K562 (cell line): ENCODE measurements around the gene MMP17. TPM values are rescaled to one million over a fixed set of nuclear protein-coding genes. Genes with fewer than 3 reads are reported as not detected.

Source experiments
- ATAC-seq: fragments of 200-7000 bp; cut with Tn5 transposase; 3 replicates; pipeline ENCODE4 v1.9.1; 2020; ENCODE audit warnings: moderate library complexity
- BruUV-seq: library from RNA; stranded (reverse); fragments of 400-500 nt; replicated peaks from 2 replicates; lab custom pipeline; 2021; lab: Mats Ljungman, UMichigan
- CTCF ChIA-PET: fragments of 300-600 bp; formaldehyde crosslinking; extraction: SDS; loops from one replicate; lab custom pipeline; 2021; ENCODE audit warnings: low intra/inter-chr PET ratio; lab: Yijun Ruan, JAX
- POLR2A ChIA-PET: fragments of 300-600, 350-650 bp; sonication (Branson Sonifier 250); formaldehyde crosslinking; extraction: SDS; loops from one replicate; lab custom pipeline; 2021; ENCODE audit warnings: antibody characterized with exemption, inconsistent platforms; lab: Yijun Ruan, JAX
- DNase-seq, 4 experiments: peaks; one replicate each; pipeline versions ENCODE4 v3.0.0 to v3.0.0-alpha.2; 2011 to 2018; ENCODE audit warnings: low spot score in 3 of 4, mixed read lengths in 3 of 4; ENCODE audit errors: extremely low read depth in 1 of 4
- FAIRE-seq: peaks from 2 replicates; lab custom pipeline; 2011; peaks lifted over from hg19 to GRCh38; lab: Jason Lieb, UNC
- H2AFZ ChIP-seq: 2 replicates; pipeline ENCODE4 v1.6.0; 2011; ENCODE audit warnings: low read depth, low read length, control low read depth, inconsistent platforms
- H3K27ac ChIP-seq: fragments of 200-600 bp; 3 replicates; pipeline ENCODE4 v1.8.0; 2011; ENCODE audit warnings: low read depth, mild to moderate bottlenecking, control low read depth, inconsistent platforms, low read length, moderate library complexity, mixed read lengths; ENCODE audit errors: extremely low read depth
- H3K27me3 ChIP-seq, 2 experiments: fragments of 300-600 bp in 1 of 2; 2 replicates in 1 of 2; 3 replicates in 1 of 2; pipeline versions ENCODE4 v1.6.0 to v1.8.0; 2011; ENCODE audit warnings: inconsistent platforms in 2 of 2, low read length in 2 of 2, mild to moderate bottlenecking in 1 of 2, mixed read lengths in 1 of 2, moderate library complexity in 1 of 2; ENCODE audit not compliant: control insufficient read depth in 2 of 2, insufficient read depth in 2 of 2
- H3K36me3 ChIP-seq: fragments of 300-600 bp; 3 replicates; pipeline ENCODE4 v1.8.0; 2011; ENCODE audit warnings: mild to moderate bottlenecking, low read length, inconsistent platforms; ENCODE audit not compliant: control insufficient read depth, insufficient read depth
- H3K4me1 ChIP-seq, 2 experiments: fragments of 200-600 bp in 1 of 2; replicated peaks in 1 of 2; 2 replicates in 1 of 2; 3 replicates in 1 of 2; pipeline versions ENCODE4 v1.5.1 to v1.8.0; 2011; ENCODE audit warnings: inconsistent platforms in 2 of 2, low read length in 2 of 2, mild to moderate bottlenecking in 1 of 2, mixed read lengths in 1 of 2, moderate library complexity in 1 of 2; ENCODE audit not compliant: control insufficient read depth in 2 of 2, insufficient read depth in 2 of 2
- H3K4me2 ChIP-seq: 2 replicates; pipeline ENCODE4 v1.6.1; 2011; ENCODE audit warnings: low read length, control low read depth, inconsistent platforms, mixed read lengths; ENCODE audit not compliant: insufficient read depth
- H3K4me3 ChIP-seq: fragments of 200-600 bp; sonication (generic), shearing (Covaris generic); 2 replicates; pipeline ENCODE4 v1.5.1; 2016; ENCODE audit warnings: control low read depth, inconsistent platforms
- H3K79me2 ChIP-seq: fragments of 200-600 bp; 3 replicates; pipeline ENCODE4 v1.8.0; 2011; ENCODE audit warnings: low read length, inconsistent platforms; ENCODE audit not compliant: control insufficient read depth, insufficient read depth
- H3K9ac ChIP-seq, 2 experiments: 2 replicates each; pipeline versions ENCODE4 v1.6.0 to v1.6.1; 2011; ENCODE audit warnings: low read depth in 2 of 2, low read length in 2 of 2, control low read depth in 1 of 2, inconsistent platforms in 1 of 2, mild to moderate bottlenecking in 1 of 2, mixed read lengths in 1 of 2; ENCODE audit not compliant: insufficient read depth in 1 of 2
- H3K9me1 ChIP-seq: one replicate; pipeline ENCODE4 v1.6.0; 2011; ENCODE audit warnings: inconsistent platforms, mild to moderate bottlenecking, low read length, moderate library complexity; ENCODE audit not compliant: control insufficient read depth, insufficient read depth
- H3K9me3 ChIP-seq: replicated peaks from 2 replicates; pipeline ENCODE4 v1.5.1; 2011; ENCODE audit warnings: low read depth, low read length, inconsistent platforms; ENCODE audit not compliant: control insufficient read depth, insufficient read depth
- H4K20me1 ChIP-seq: replicated peaks from 2 replicates; pipeline ENCODE4 v1.6.1; 2011; ENCODE audit warnings: low read length, inconsistent platforms, mixed read lengths; ENCODE audit not compliant: control insufficient read depth, insufficient read depth
- ARID4B ChIP-seq: sonication (generic); formaldehyde crosslinking; IDR thresholded peaks from 2 replicates; pipeline ENCODE4 v1.8.0; 2022; ENCODE audit warnings: mild to moderate bottlenecking, missing genetic modification reagents
- EP300 ChIP-seq: IDR thresholded peaks from 2 replicates; pipeline ENCODE4 v1.6.1; 2012; ENCODE audit warnings: low read length, improper control_type of control experiment
- EWSR1 ChIP-seq: fragments of 450-650 bp; IDR thresholded peaks from 2 replicates; pipeline ENCODE4 v1.6.1; 2018; ENCODE audit warnings: borderline replicate concordance, mild to moderate bottlenecking, low read depth, moderate library complexity; ENCODE audit not compliant: partially characterized antibody
- GTF3C2 ChIP-seq: IDR thresholded peaks from 3 replicates; pipeline ENCODE4 v1.6.1; 2011; ENCODE audit warnings: borderline replicate concordance, mild to moderate bottlenecking, moderate library complexity; ENCODE audit not compliant: insufficient read length; ENCODE audit errors: extremely low read depth
- HDAC2 ChIP-seq: fragments of 450-650 bp; IDR thresholded peaks from 2 replicates; pipeline ENCODE4 v1.6.1; 2016; ENCODE audit warnings: mild to moderate bottlenecking
- KAT2B ChIP-seq: IDR thresholded peaks from one replicate; pipeline ENCODE4 v1.6.1; 2012; ENCODE audit warnings: low read depth, mild to moderate bottlenecking, control low read depth, inconsistent platforms, low read length, moderate library complexity
- NR0B1 ChIP-seq: fragments of 450-650 bp; IDR thresholded peaks from one replicate; pipeline ENCODE4 v1.6.1; 2018; ENCODE audit warnings: mild to moderate bottlenecking, moderate library complexity; ENCODE audit not compliant: partially characterized antibody
- NR4A1 ChIP-seq, 2 experiments: fragments of 250-450 bp in 1 of 2; fragments of 450-650 bp in 1 of 2; sonication (Bioruptor Pico) in 1 of 2; IDR thresholded peaks; 2 replicates each; pipeline versions ENCODE4 v1.4.0 to v1.6.1; 2016 to 2020; ENCODE audit warnings: mild to moderate bottlenecking in 2 of 2, missing compliant biosample characterization in 1 of 2, missing genetic modification characterization in 1 of 2, moderate library complexity in 1 of 2
- SMARCA5 ChIP-seq: fragments of 450-650 bp; IDR thresholded peaks from 2 replicates; pipeline ENCODE4 v1.6.1; 2016
- ZNF121 ChIP-seq: sonication (generic); formaldehyde crosslinking; conservative IDR thresholded peaks from 2 replicates; pipeline ENCODE4 v1.8.0; 2022; ENCODE audit warnings: missing genetic modification reagents
- ZNF436 ChIP-seq: fragments of 250-450, 450-650 bp; sonication (Bioruptor Pico); formaldehyde crosslinking; IDR thresholded peaks from 2 replicates; pipeline ENCODE4 v1.7.0; 2020; ENCODE audit warnings: mild to moderate bottlenecking
- WGBS: fragments of 100-300 bp; shearing (Covaris generic); methylation state at CpG from one replicate; pipeline ENCODE4 v1.1.6; 2016; ENCODE audit warnings: low coverage, mixed read lengths; ENCODE audit not compliant: insufficient coverage; ENCODE audit errors: missing lambda C conversion rate; 5-methylcytosine and 5-hydroxymethylcytosine counted together
- in situ Hi-C: fragments of 300-500 bp; cut with MboI; formaldehyde crosslinking; loops from 4 replicates; pipeline ENCODE4 v1.15.0; 2018; ENCODE audit warnings: inconsistent platforms, mixed read lengths
- intact Hi-C: fragments of 100-400 bp; cut with micrococcal nuclease; formaldehyde crosslinking; loops from 2 replicates; pipeline ENCODE4 v1.14.2; 2022
- polyA plus RNA-seq, 8 experiments: library from polyadenylated mRNA; depleted of rRNA in 4 of 8; stranded (reverse) in 5 of 8; unstranded in 3 of 8; fragments of >200 nt; fragmentation: Nextera tagmentation in 2 of 8; fragmentation: Illumina TruSeq in 1 of 8; extraction: Ambion mirVana in 2 of 8; extraction: Trizol in 1 of 8; gene quantifications; 2 replicates each; pipeline versions ENCODE4 v1.2.1 to v1.2.3, GENCODE V29; 2011 to 2014; ENCODE audit warnings: inconsistent platforms in 1 of 8, missing spikeins in 1 of 8
- total RNA-seq, 7 experiments: library from RNA; depleted of rRNA in 6 of 7; stranded (reverse); fragments of >200 nt in 6 of 7; fragmentation: Illumina TruSeq in 2 of 7; extraction: Trizol in 2 of 7; gene quantifications; 2 replicates each; pipeline versions ENCODE4 v1.2.1 to v1.2.3, GENCODE V29; 2011 to 2021; ENCODE audit warnings: low replicate concordance in 1 of 7

MMP17 gene
- total and polyA plus RNA-seq, 9 of the 15 experiments (the other 6 are each of a cell fraction or from before 2014, with no cell fraction given) = 1.1 to 21.2 (median 17.1) TPM; not detected in 2

- 82% methylated on average over 12 of the region's 12 CpGs for WGBS
- TF ChIP-seq EWSR1 (no peak), EP300 (no peak), KAT2B (no peak), GTF3C2 (peak; percentile 11), NR4A1 (CRISPR knock-in tag; IDR thresholded peaks at IDR 0.05) (no peak), NR4A1 (tag; IDR thresholded peaks at IDR 0.05) (0 out of 2 replicates have a peak, but pooled peaks have one; percentile 13), SMARCA5 (peak; percentile 62; the same call in 1 of the 2 replicates), ZNF436 (CRISPR knock-in tag) (0 out of 2 replicates have a peak, but pooled peaks have one; percentile 47), ARID4B (CRISPR knock-in tag) (0 out of 2 replicates have a peak, but pooled peaks have one; percentile 38), ZNF121 (CRISPR knock-in tag) (peak; percentile 77), NR0B1 (no peak), HDAC2 (0 out of 2 replicates have a peak, but pooled peaks have one; percentile 29)
These were observed 33.3 kb downstream of the MMP17 start for GRCh38 chr12:131861261-131862083.

More at GRCh38 chr12:131861261-131862083, 33.3 kb downstream of the MMP17 start:
- ATAC-seq = no peak
- no peaks in the 10 kb centered on the region for H3K36me3 ChIP-seq
- no peaks in the 10 kb centered on the region for H3K27me3 ChIP-seq
- H3K4me3 ChIP-seq = no peak overlapping the region
- intact Hi-C loops (loop anchor here (2.0 kb wide), 1 partner anchor 33 kb away; the partner anchor contains the start of gene ULK1), in situ Hi-C loops (no loop called here)
- POLR2A ChIA-PET = interaction anchor here (1.4 to 3.2 kb wide), 3 partner anchors 9 to 68 kb away, joined by 5 to 11 read pairs (median 7); partner anchors contain the start of gene PUS1
- no peak for DNase-seq
- H3K79me2 ChIP-seq = no peaks in the 10 kb centered on the region
- H3K9me3 ChIP-seq = no peaks in the 10 kb centered on the region
- peak overlapping the region; percentile 84 for H3K27ac ChIP-seq
- CTCF ChIA-PET = no interaction called here
- H3K4me2 ChIP-seq = peak overlapping the region; percentile 75
- BruUV-seq = no TSS peak
- H3K4me1 ChIP-seq = peaks cover 26 to 51% of the 10 kb centered on the region in 2 experiments; a peak in 4 of 5 replicates
- peak overlapping the region; percentile 89 for H2AFZ ChIP-seq
- H4K20me1 ChIP-seq = no peaks in the 10 kb centered on the region
- peak; percentile 69 for FAIRE-seq
- H3K9me1 ChIP-seq = no peaks in the 10 kb centered on the region
- H3K9ac ChIP-seq = peak overlapping the region; percentile 80 to 92; a peak in 3 of 4 replicates
